ENCODE data around the gene ADGRL3.

DNA sequence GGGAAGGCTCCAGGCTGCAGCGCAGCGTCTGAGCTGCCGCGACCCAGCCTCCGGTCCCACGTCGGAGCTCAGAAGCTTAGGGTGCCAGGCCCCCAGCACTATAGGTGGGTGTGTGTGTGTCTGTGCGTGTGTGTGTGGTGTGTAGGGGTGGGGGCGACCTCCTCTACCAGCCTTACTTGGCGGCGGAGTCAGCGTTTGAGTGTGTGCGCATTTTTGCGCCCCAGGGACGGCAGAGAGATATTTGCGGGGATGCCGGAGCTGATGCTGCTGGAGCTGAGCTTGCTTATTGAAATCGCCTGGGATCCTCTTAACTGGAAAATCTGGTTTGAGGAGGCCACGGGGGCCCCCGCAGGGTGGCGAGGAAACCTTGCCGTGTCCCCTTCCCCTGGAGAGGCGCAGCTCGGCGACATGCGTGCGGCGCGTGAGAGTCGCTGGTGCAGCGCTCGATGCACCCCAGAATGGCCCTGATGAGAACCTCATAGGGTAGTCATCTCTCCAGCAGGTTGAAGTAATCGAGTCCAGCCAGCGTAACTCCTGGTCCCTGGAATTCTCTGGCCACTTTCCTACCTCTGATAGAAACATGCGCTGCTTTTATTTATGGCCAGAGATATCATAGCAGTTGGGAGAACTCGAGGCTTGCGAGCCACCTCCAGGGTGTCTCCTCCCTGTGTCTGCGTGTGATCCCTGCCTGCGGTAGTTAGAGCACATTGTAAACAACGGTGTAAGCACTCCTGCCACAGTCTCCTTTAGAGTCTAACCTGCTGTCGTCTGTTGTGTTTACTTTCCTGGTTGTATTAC is 2.7 kb downstream of the ADGRL3 start:
- TF ChIP-seq, protein P1, sequence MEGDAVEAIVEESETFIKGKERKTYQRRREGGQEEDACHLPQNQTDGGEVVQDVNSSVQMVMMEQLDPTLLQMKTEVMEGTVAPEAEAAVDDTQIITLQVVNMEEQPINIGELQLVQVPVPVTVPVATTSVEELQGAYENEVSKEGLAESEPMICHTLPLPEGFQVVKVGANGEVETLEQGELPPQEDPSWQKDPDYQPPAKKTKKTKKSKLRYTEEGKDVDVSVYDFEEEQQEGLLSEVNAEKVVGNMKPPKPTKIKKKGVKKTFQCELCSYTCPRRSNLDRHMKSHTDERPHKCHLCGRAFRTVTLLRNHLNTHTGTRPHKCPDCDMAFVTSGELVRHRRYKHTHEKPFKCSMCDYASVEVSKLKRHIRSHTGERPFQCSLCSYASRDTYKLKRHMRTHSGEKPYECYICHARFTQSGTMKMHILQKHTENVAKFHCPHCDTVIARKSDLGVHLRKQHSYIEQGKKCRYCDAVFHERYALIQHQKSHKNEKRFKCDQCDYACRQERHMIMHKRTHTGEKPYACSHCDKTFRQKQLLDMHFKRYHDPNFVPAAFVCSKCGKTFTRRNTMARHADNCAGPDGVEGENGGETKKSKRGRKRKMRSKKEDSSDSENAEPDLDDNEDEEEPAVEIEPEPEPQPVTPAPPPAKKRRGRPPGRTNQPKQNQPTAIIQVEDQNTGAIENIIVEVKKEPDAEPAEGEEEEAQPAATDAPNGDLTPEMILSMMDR (IDR thresholded peaks at IDR 0.05): no peak
- no peak for TF ChIP-seq EZH2 (IDR thresholded peaks at IDR 0.05)
- no peak for TF ChIP-seq EZH2phosphoT487 (IDR thresholded peaks at IDR 0.05)

Measured in neural progenitor cell (in vitro differentiated cells).